Stimulated activated CD4-positive, alpha-beta T cell treated with anti-CD3 and anti-CD28 coated beads, Interleukin-12 subunit alpha, Interleukin-12 subunit beta, amount 100 ng/mL, for 4 hours (primary cell): ENCODE data around the gene GRID2.

Experiments
- DNase-seq: peaks from one replicate; pipeline ENCODE4 v3.0.0-alpha.2; 2020

Gene GRID2

DNA sequence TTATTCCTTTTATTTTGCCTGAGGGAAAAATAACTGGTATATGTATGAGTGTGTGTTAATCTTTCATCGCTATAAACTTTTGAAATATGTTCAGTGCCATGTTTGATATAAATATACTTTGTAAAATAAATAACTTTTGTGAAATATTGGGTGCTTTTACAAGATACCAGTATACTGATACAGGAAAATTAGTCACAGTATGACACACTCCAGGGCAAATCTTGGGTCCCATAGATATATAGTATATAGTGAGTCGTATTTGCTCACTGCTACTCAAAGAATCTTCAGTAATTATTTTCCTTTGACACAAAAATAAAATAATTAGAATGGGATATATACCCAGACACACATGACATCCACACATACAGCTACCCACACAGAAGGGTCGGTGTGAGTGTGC is 472.3 kb downstream of the GRID2 start:
- DNase-seq: no peak

GRCh38 chr4:92789741-92790140 is 486.0 kb downstream of the GRID2 start:
- no peak for DNase-seq

DNA sequence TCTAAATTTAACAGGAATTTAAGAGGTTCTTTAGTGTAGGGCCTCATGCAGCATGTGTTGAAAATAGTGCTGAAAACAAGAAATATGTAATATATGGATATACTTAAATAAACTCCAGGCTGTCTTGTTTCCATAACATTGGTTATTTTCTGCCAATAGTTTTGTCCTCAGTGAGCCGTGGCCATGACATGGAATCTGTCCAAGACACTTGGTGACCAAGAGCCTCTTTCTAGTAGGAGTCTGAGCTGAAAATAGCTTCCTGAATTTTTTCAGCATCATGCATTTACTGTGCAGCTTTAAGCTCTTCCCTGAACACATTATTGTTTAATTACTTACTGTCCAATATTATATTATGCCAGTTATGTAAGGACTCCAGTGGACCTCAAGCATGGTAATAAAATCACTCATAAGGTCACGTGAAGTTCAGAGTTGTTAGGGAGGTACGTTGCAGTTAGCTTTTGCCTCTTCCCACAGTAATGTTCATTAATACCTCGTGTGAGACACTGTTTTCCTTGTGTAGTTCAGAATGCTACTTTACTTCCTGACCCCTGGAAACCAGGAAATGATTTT is 488.2 kb downstream of the GRID2 start:
- DNase-seq: no peak

GRCh38 chr4:92809381-92809780 is 505.6 kb downstream of the GRID2 start:
- no peak for DNase-seq

- no peak for DNase-seq
These were observed 508.9 kb downstream of the GRID2 start for GRCh38 chr4:92812652-92813051.

- no peak for DNase-seq
These were observed 510.9 kb downstream of the GRID2 start for GRCh38 chr4:92814677-92815076.

- no peak for DNase-seq
These were observed 521.5 kb downstream of the GRID2 start for GRCh38 chr4:92825256-92825655.

DNA sequence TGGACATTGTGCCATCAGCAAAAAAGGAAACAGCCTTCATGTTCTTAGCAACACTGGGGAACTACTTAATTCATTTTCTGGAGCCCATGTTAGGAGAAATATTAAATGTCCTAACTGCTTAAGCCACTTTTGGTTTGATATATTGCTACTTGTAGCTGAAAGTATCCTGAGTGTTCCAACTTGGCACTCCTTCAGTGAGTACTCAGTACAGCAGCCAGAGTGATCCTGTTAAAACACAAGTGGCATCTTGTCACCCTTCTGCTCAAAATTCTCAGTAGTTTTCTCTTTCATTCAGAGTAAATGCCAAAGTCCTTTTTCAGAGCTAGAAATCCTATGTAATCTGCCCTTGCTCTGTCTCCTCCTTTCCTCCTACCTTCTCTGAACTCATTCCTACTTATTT is 522.0 kb downstream of the GRID2 start:
- DNase-seq: no peak

- DNase-seq: no peak
These were observed 527.0 kb downstream of the GRID2 start for GRCh38 chr4:92830771-92831170.

DNA sequence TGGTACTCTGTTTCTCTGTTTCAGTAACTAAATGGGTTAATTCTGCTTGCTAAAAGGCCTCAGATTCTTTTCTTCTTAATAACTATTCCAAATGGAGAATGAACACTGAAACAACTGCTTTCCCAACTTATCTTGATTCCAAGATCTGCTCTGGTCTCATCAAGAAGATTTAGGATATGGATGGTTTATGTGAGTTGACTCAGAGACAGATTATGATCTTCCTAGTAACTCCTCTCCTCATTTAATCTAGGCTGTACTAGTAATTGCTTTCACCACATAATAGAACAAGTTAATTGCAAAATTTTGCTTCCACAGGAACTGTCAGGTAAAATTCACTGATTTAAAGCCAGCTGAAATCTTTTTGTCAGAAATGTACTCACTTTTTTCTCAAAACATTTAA is 537.1 kb downstream of the GRID2 start:
- no peak for DNase-seq

DNA sequence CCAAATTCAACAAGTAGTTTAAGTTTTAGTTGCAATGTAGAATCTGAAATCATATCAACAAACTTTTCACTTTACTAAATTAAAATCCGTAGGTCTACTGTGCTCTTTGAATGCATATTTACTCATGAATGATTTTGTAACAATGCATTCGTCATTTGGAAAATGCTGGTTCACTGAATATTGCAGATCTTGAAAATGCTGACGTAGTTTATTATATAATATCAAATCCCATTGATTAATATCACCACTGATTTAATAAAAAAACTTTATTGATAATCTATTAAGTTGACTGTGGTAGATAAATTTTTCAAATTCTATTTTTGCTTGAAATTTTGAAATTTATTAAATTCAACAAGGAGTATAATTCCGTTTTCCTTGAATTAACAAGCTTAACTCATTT is 540.0 kb downstream of the GRID2 start:
- no peak for DNase-seq

DNA sequence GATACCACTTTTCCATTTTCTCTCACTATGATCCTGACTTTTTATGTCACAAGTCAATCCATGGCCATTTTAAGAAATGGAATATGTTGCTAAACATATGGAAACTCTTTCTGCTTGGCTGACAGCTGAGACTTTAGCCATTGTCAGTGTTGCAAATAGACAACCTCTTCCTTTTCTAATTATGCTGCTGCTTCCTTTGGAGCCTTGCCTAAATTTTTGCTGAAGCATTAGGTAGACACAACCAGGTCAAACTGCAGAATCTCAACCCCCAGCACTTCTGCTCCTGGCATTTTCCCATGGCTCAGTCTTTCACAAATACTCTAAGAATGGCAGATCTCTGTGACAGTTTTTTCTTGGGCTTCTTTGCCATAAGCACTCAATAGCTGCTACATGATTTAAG is 543.3 kb downstream of the GRID2 start:
- DNase-seq: no peak

DNA sequence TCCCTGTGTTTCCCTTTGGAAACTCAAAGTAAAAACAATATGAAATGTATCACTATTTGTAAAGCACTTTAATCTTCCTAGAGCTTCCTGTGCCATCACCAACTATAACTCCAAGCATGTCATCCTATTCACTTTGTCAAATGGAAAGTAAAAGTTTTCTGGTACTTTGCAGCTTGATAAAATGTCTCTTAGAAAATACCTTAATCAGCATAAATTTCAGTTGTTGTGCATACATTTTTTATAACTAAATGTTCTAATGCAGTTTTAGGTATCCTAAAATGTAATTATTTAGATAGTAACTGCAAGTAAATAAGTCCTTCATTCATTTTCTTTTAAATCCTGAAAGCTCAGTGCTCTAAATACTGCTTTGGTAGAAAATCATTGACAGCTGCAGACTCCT is 558.7 kb downstream of the GRID2 start:
- DNase-seq: no peak

GRCh38 chr4:92864096-92864495 is 560.3 kb downstream of the GRID2 start:
- no peak for DNase-seq

DNA sequence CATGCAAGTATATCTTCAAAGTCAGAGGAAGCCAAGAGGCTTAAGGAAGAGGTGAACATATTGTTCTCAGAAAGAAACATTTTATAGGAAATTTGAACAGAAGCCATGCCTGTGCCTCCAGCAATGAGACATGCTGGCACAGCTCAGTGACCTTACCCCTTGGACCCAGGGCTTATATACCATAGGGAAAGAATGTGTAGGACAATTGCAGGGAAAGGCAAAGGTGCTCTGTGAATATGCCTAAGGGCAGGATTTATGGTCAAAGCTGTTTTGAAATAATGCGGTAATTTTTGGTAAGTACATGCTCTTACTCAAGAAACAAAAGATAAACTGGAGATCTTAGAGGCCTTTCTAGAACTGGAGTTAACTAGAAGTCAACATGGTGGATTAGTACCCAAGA is 568.8 kb downstream of the GRID2 start:
- no peak for DNase-seq

GRCh38 chr4:92885632-92886031 is 581.9 kb downstream of the GRID2 start:
- no peak for DNase-seq

DNA sequence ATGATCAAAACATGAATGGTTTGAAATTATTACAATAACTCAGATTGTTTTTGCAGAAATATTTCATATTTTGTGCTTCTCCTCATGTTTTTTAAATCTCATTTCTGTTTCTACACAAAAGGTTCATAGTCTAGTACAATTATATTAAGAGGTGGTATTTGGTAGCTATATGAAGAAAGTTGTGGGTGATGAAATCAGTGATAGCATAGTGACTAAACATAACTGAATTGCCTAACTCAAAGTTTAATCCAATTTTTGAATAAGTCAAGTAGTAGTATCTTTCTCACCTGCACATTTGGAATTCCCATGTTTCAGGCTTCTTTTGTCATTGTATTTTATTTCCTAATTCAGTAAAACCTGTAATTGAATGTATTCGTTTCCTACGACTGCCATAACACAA is 648.7 kb downstream of the GRID2 start:
- DNase-seq: no peak

- no peak for DNase-seq
These were observed 649.1 kb downstream of the GRID2 start for GRCh38 chr4:92952897-92953296.

DNA sequence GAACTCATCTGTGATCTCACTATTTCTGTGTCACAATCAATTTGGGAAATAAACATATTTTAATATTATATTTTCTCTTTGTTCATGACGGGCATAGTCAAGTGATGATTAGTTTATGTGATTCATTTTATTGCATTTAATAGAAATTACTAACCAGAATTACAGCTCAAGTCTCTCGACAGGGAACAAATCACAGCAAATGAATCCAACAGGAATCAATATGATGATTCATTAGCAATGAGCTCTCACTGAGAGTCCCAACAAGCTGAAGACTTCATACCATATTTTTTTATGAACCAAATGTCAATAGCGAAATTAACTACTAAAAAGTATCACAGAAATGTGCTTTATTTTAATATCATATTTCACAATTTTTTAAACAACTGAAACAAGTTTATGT is 649.7 kb downstream of the GRID2 start:
- no peak for DNase-seq

DNA sequence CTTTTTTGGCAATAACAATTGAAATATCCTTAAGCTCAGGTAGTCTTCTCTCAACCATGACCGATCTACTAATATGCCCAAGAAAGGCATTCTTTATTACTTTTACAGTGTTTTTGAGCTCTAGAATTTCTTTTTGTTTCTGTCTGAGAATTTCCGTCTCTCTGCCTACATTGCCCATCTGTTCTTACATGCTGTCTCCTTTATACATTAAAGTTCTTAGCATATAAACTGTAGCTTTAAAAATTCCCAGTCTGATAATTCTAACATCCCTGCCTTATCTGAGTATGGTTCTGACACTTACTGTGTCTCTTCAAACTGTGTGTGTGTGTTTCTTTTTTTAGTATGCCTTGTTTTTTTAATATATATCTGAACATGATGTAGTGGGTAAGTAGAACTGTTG is 658.1 kb downstream of the GRID2 start:
- no peak for DNase-seq

- DNase-seq: no peak
These were observed 659.1 kb downstream of the GRID2 start for GRCh38 chr4:92962831-92963230.

GRCh38 chr4:92968556-92968955 is 664.8 kb downstream of the GRID2 start:
- DNase-seq: no peak

GRCh38 chr4:92968996-92969395 is 665.2 kb downstream of the GRID2 start:
- DNase-seq: no peak

- no peak for DNase-seq
These were observed 666.0 kb downstream of the GRID2 start for GRCh38 chr4:92969650-92970379.

- DNase-seq: no peak
These were observed 667.2 kb downstream of the GRID2 start for GRCh38 chr4:92970996-92971395.
